IMR-90 (cell line): ENCODE measurements around the gene APCDD1L. TPM values are rescaled to one million over a fixed set of nuclear protein-coding genes. Genes with fewer than 3 reads are reported as not detected.

Source experiments
- ATAC-seq: fragments of 200-7000 bp; cut with Tn5 transposase; 2 replicates; pipeline ENCODE4 v1.9.1; 2020; ENCODE audit warnings: low read depth, mild to moderate bottlenecking, moderate library complexity
- BruUV-seq: library from RNA; stranded (reverse); fragments of 400-500 nt; replicated peaks from 2 replicates; lab custom pipeline; 2021; lab: Mats Ljungman, UMichigan
- CTCF ChIA-PET: fragments of 300-600 bp; formaldehyde crosslinking; extraction: SDS; loops from one replicate; lab custom pipeline; 2021; ENCODE audit warnings: antibody characterized with exemption; lab: Yijun Ruan, JAX
- POLR2A ChIA-PET: fragments of 300-600 bp; sonication (Branson Sonifier 250); formaldehyde crosslinking; loops from one replicate; lab custom pipeline; 2022; ENCODE audit warnings: antibody characterized with exemption; ENCODE audit not compliant: unreplicated experiment; lab: Charles Lee
- DNase-seq: peaks from one replicate; pipeline ENCODE4 v3.0.0; 2013
- H2AFZ ChIP-seq: replicated peaks from 2 replicates; pipeline ENCODE3; 2013; ENCODE audit warnings: low read length, mild to moderate bottlenecking; ENCODE audit not compliant: poor library complexity
- H2AK5ac ChIP-seq: 2 replicates; pipeline ENCODE4 v1.6.1; 2013; ENCODE audit warnings: low read depth, low read length, inconsistent platforms
- H2AK9ac ChIP-seq: replicated peaks from 2 replicates; pipeline ENCODE3; 2013; ENCODE audit warnings: mild to moderate bottlenecking, low read depth, low read length, moderate library complexity; ENCODE audit not compliant: poor library complexity
- H2BK120ac ChIP-seq: 2 replicates; pipeline ENCODE4 v1.6.1; 2013; ENCODE audit warnings: low read depth, low read length, inconsistent platforms
- H2BK15ac ChIP-seq: 3 replicates; pipeline ENCODE4 v1.6.1; 2013; ENCODE audit warnings: low read depth, low read length, inconsistent platforms
- H2BK20ac ChIP-seq: 2 replicates; pipeline ENCODE4 v1.6.1; 2013; ENCODE audit warnings: low read depth, mild to moderate bottlenecking, inconsistent platforms, low read length, moderate library complexity
- H2BK5ac ChIP-seq: 2 replicates; pipeline ENCODE4 v1.6.1; 2013; ENCODE audit warnings: mild to moderate bottlenecking, low read depth, low read length, inconsistent platforms; ENCODE audit not compliant: poor library complexity, severe bottlenecking
- H3K14ac ChIP-seq: replicated peaks from 2 replicates; pipeline ENCODE4 v1.6.1; 2013; ENCODE audit warnings: low read depth, low read length, inconsistent platforms
- H3K18ac ChIP-seq: 2 replicates; pipeline ENCODE4 v1.6.1; 2013; ENCODE audit warnings: low read depth, low read length, control low read depth
- H3K23ac ChIP-seq: 2 replicates; pipeline ENCODE4 v1.6.1; 2013; ENCODE audit warnings: low read depth, low read length, inconsistent platforms
- H3K27ac ChIP-seq: 2 replicates; pipeline ENCODE4 v1.5.1; 2013; ENCODE audit warnings: mild to moderate bottlenecking, control low read depth, low read length; ENCODE audit not compliant: insufficient read depth
- H3K27me3 ChIP-seq: 2 replicates; pipeline ENCODE4 v1.6.1; 2013; ENCODE audit warnings: low read length; ENCODE audit not compliant: control insufficient read depth, insufficient read depth
- H3K36me3 ChIP-seq: 2 replicates; pipeline ENCODE4 v1.6.1; 2013; ENCODE audit warnings: low read length, mixed read lengths; ENCODE audit not compliant: control insufficient read depth, insufficient read depth
- H3K4ac ChIP-seq: 2 replicates; pipeline ENCODE4 v1.6.1; 2013; ENCODE audit warnings: low read depth, low read length, inconsistent platforms
- H3K4me1 ChIP-seq: 2 replicates; pipeline ENCODE4 v1.6.1; 2013; ENCODE audit warnings: low read length, mixed read lengths; ENCODE audit not compliant: control insufficient read depth, insufficient read depth
- H3K4me2 ChIP-seq: 2 replicates; pipeline ENCODE4 v1.6.1; 2013; ENCODE audit warnings: low read depth, mild to moderate bottlenecking, control low read depth, low read length, moderate library complexity
- H3K4me3 ChIP-seq: 2 replicates; pipeline ENCODE4 v1.5.1; 2013; ENCODE audit warnings: low read depth, mild to moderate bottlenecking, control low read depth, low read length, moderate library complexity; ENCODE audit not compliant: insufficient read depth
- H3K56ac ChIP-seq: 2 replicates; pipeline ENCODE4 v1.6.1; 2013; ENCODE audit warnings: low read length, inconsistent platforms; ENCODE audit not compliant: insufficient read depth; ENCODE audit errors: extremely low read depth
- H3K79me1 ChIP-seq, 2 experiments: 2 replicates each; pipeline ENCODE4 v1.6.1; 2013; ENCODE audit warnings: low read length in 2 of 2, inconsistent platforms in 1 of 2, low read depth in 1 of 2
- H3K9ac ChIP-seq: 2 replicates; pipeline ENCODE4 v1.6.1; 2013; ENCODE audit warnings: low read depth, low read length, control low read depth
- H3K9me1 ChIP-seq: 2 replicates; pipeline ENCODE4 v1.6.1; 2013; ENCODE audit warnings: low read length, inconsistent platforms; ENCODE audit not compliant: insufficient read depth
- H3K9me3 ChIP-seq: 2 replicates; pipeline ENCODE4 v1.6.1; 2013; ENCODE audit warnings: low read length; ENCODE audit not compliant: control insufficient read depth, insufficient read depth
- H4K20me1 ChIP-seq: 2 replicates; pipeline ENCODE4 v1.6.1; 2013; ENCODE audit warnings: low read length, inconsistent platforms; ENCODE audit not compliant: insufficient read depth
- H4K5ac ChIP-seq: 2 replicates; pipeline ENCODE4 v1.6.1; 2013; ENCODE audit warnings: mild to moderate bottlenecking, low read depth, low read length, control low read depth
- H4K8ac ChIP-seq, 2 experiments: 2 replicates each; pipeline ENCODE4 v1.6.1; 2013; ENCODE audit warnings: low read depth in 2 of 2, low read length in 2 of 2, control low read depth in 1 of 2, inconsistent platforms in 1 of 2
- H4K91ac ChIP-seq: 2 replicates; pipeline ENCODE4 v1.6.1; 2013; ENCODE audit warnings: low read depth, low read length, inconsistent platforms; ENCODE audit not compliant: insufficient read depth
- CTCF ChIP-seq: conservative IDR thresholded peaks from 2 replicates; pipeline ENCODE4 v1.5.1; 2012; ENCODE audit warnings: mild to moderate bottlenecking, low read depth, low read length, improper control_type of control experiment
- MAFK ChIP-seq: IDR thresholded peaks from 2 replicates; pipeline ENCODE4 v1.6.1; 2012; ENCODE audit warnings: low read depth, low read length, improper control_type of control experiment
- NFE2L2 ChIP-seq: fragments of 150-350 bp; IDR thresholded peaks from 2 replicates; pipeline ENCODE4 v1.6.1; 2016; ENCODE audit warnings: low read depth, mild to moderate bottlenecking, low read length
- WGBS, 2 experiments: methylation state at CpG; one replicate each; pipeline versions ENCODE4 v1.1.5 to v1.1.7; 2013; ENCODE audit warnings: missing lambda C conversion rate in 2 of 2; ENCODE audit not compliant: insufficient read length in 1 of 2; ENCODE audit errors: extremely low coverage in 2 of 2; 5-methylcytosine and 5-hydroxymethylcytosine counted together
- dilution Hi-C: fragments of 300-500 bp; cut with HindIII; formaldehyde crosslinking; loops from one replicate; pipeline ENCODE4 v1.14.3; 2018; ENCODE audit warnings: low sequenced_read_pairs; ENCODE audit not compliant: unreplicated experiment
- in situ Hi-C: fragments of 300-500 bp; cut with MboI; formaldehyde crosslinking; loops from 3 replicates; pipeline ENCODE4 v1.14.3; 2019; ENCODE audit warnings: low sequenced_read_pairs, inconsistent platforms, mixed read lengths
- intact Hi-C: fragments of 100-400 bp; cut with micrococcal nuclease; formaldehyde crosslinking; loops from 2 replicates; pipeline ENCODE4 v1.10.0; 2022
- polyA plus RNA-seq, 3 experiments: library from polyadenylated mRNA; depleted of rRNA; stranded (reverse); fragments of >200 nt; gene quantifications; 2 replicates each; pipeline ENCODE4 v1.2.3, GENCODE V29; 2012; ENCODE audit warnings: low replicate concordance in 1 of 3
- total RNA-seq: library from RNA; depleted of rRNA; stranded (reverse); fragments of >200 nt; gene quantifications from 2 replicates; pipeline ENCODE4 v1.2.3, GENCODE V29; 2012

Gene APCDD1L
- total and polyA plus RNA-seq, 2 of the 4 experiments (the other 2 are of a cell fraction): 2.5 to 18.3 TPM

- BruUV-seq: no TSS peak
- peak overlapping the region; percentile 21; the same call in 1 of the 2 replicates for H3K27ac ChIP-seq
- H3K27me3 ChIP-seq: no peaks in the 10 kb centered on the region
- peak overlapping the region; percentile 88; the same call in 1 of the 2 replicates for H4K5ac ChIP-seq
- no peak overlapping the region for H3K4me2 ChIP-seq
- peak overlapping the region; percentile 83; the same call in 1 of the 2 replicates for H3K23ac ChIP-seq
- dilution Hi-C loops (no loop called here), in situ Hi-C loops (no loop called here), intact Hi-C loops (no loop called here)
- ChIA-PET CTCF (no interaction called here), POLR2A (no interaction called here)
- peak overlapping the region; percentile 74 to 93; a peak in 3 of 4 replicates for H4K8ac ChIP-seq
- no peak overlapping the region for H3K9ac ChIP-seq
- H2BK20ac ChIP-seq: peak overlapping the region; percentile 97
- peak overlapping the region; percentile 97 for H3K14ac ChIP-seq
- peak; percentile 72 for ATAC-seq
- TF ChIP-seq MAFK: peak; percentile 93
- no peak for TF ChIP-seq CTCF
- peak; percentile 99 for TF ChIP-seq NFE2L2
- H3K9me3 ChIP-seq: peaks cover 9% of the 10 kb centered on the region
- H3K79me1 ChIP-seq: 0 out of 4 replicates have a peak, but pooled peaks cover 0 to 4% of the 10 kb centered on the region in 2 experiments
- 0 out of 2 replicates have a peak overlapping the region, but pooled peaks have one; percentile 23 for H3K56ac ChIP-seq
- H2AK5ac ChIP-seq: peak overlapping the region; percentile 97
- no peaks in the 10 kb centered on the region for H4K20me1 ChIP-seq
- WGBS, 2 experiments: 83% methylated on average over 2 of the region's 7 CpGs; no CpG with 5 or more reads in 1 of the 2 experiments
- peak overlapping the region; percentile 90 for H3K18ac ChIP-seq
- peak overlapping the region; percentile 96; the same call in 1 of the 3 replicates for H2BK15ac ChIP-seq
- H3K4me3 ChIP-seq: no peak overlapping the region
- peaks cover 7% of the 10 kb centered on the region for H3K9me1 ChIP-seq
- peak overlapping the region; percentile 93 for H2AK9ac ChIP-seq
- no peaks in the 10 kb centered on the region for H3K36me3 ChIP-seq
- H3K4me1 ChIP-seq: peaks cover 20% of the 10 kb centered on the region
- peak overlapping the region; percentile 99 for H2BK5ac ChIP-seq
- peak overlapping the region; percentile 99 for H2BK120ac ChIP-seq
- peak overlapping the region; percentile 97 for H3K4ac ChIP-seq
- H4K91ac ChIP-seq: peak overlapping the region; percentile 98
- peak overlapping the region; percentile 69 for H2AFZ ChIP-seq
- peak; percentile 85 for DNase-seq
These were observed 9.6 kb upstream of the APCDD1L start for GRCh38 chr20:58524814-58525213.
